ENCODE results near the gene PLCXD3.

The PLCXD3 gene

GRCh38 chr5:41279040-41279439 is 231.4 kb downstream of the PLCXD3 start:
- Histone ChIP-seq H3K36me3 (ENCODE audit: control insufficient read depth, insufficient read depth, low read length) (no peaks in the 10 kb centered on the region), H3K4me3 (ENCODE audit: insufficient read depth, low read depth, low read length) (no peak overlapping the region), H3K27ac (ENCODE audit: insufficient read depth, low read depth, low read length, poor library complexity, severe bottlenecking) (no peak overlapping the region), H3K4me1 (ENCODE audit: control insufficient read depth, insufficient read depth, low read length) (no peaks in the 10 kb centered on the region), H3K9me3 (ENCODE audit: control insufficient read depth, low read length) (no peaks in the 10 kb centered on the region), H3K27me3 (ENCODE audit: control insufficient read depth, insufficient read depth, low read length, poor library complexity, severe bottlenecking) (no peaks in the 10 kb centered on the region)
- 100% methylated on average over 1 of the region's 2 CpGs; no CpG with 5 or more reads in 1 of the 2 experiments for WGBS, 2 experiments

- no peaks in the 10 kb centered on the region for H3K36me3 ChIP-seq (ENCODE audit: control insufficient read depth, insufficient read depth, low read length)
- no peaks in the 10 kb centered on the region for H3K4me1 ChIP-seq (ENCODE audit: control insufficient read depth, insufficient read depth, low read length)
- H3K27me3 ChIP-seq (ENCODE audit: control insufficient read depth, insufficient read depth, low read length, poor library complexity, severe bottlenecking): no peaks in the 10 kb centered on the region
- no peak overlapping the region for H3K27ac ChIP-seq (ENCODE audit: insufficient read depth, low read depth, low read length, poor library complexity, severe bottlenecking)
- WGBS, 2 experiments: 91 to 97% methylated on average over 3 to 4 of the region's 4 CpGs
- no peak overlapping the region for H3K4me3 ChIP-seq (ENCODE audit: insufficient read depth, low read depth, low read length)
- no peaks in the 10 kb centered on the region for H3K9me3 ChIP-seq (ENCODE audit: control insufficient read depth, low read length)
These were observed 232.7 kb downstream of the PLCXD3 start for GRCh38 chr5:41277476-41278245.

- no peaks in the 10 kb centered on the region for H3K27me3 ChIP-seq (ENCODE audit: control insufficient read depth, insufficient read depth, low read length, poor library complexity, severe bottlenecking)
- H3K4me3 ChIP-seq (ENCODE audit: insufficient read depth, low read depth, low read length): no peak overlapping the region
- 89% methylated on average over 8 of the region's 8 CpGs for WGBS, 2 experiments
- no peaks in the 10 kb centered on the region for H3K36me3 ChIP-seq (ENCODE audit: control insufficient read depth, insufficient read depth, low read length)
- H3K27ac ChIP-seq (ENCODE audit: insufficient read depth, low read depth, low read length, poor library complexity, severe bottlenecking): no peak overlapping the region
- H3K4me1 ChIP-seq (ENCODE audit: control insufficient read depth, insufficient read depth, low read length): no peaks in the 10 kb centered on the region
- no peaks in the 10 kb centered on the region for H3K9me3 ChIP-seq (ENCODE audit: control insufficient read depth, low read length)
These were observed 234.4 kb downstream of the PLCXD3 start for GRCh38 chr5:41275813-41276512.

GRCh38 chr5:41270423-41271251 is 239.8 kb downstream of the PLCXD3 start:
- H3K27ac ChIP-seq (ENCODE audit: insufficient read depth, low read depth, low read length, poor library complexity, severe bottlenecking): no peak overlapping the region
- H3K9me3 ChIP-seq (ENCODE audit: control insufficient read depth, low read length): no peaks in the 10 kb centered on the region
- H3K4me1 ChIP-seq (ENCODE audit: control insufficient read depth, insufficient read depth, low read length): no peaks in the 10 kb centered on the region
- no peaks in the 10 kb centered on the region for H3K27me3 ChIP-seq (ENCODE audit: control insufficient read depth, insufficient read depth, low read length, poor library complexity, severe bottlenecking)
- 60 to 73% methylated on average over 2 of the region's 2 CpGs for WGBS, 2 experiments
- H3K4me3 ChIP-seq (ENCODE audit: insufficient read depth, low read depth, low read length): no peak overlapping the region
- H3K36me3 ChIP-seq (ENCODE audit: control insufficient read depth, insufficient read depth, low read length): no peaks in the 10 kb centered on the region

GRCh38 chr5:41268894-41269293 is 241.5 kb downstream of the PLCXD3 start:
- Histone ChIP-seq H3K9me3 (ENCODE audit: control insufficient read depth, low read length) (no peaks in the 10 kb centered on the region), H3K27me3 (ENCODE audit: control insufficient read depth, insufficient read depth, low read length, poor library complexity, severe bottlenecking) (no peaks in the 10 kb centered on the region), H3K4me3 (ENCODE audit: insufficient read depth, low read depth, low read length) (no peak overlapping the region), H3K36me3 (ENCODE audit: control insufficient read depth, insufficient read depth, low read length) (no peaks in the 10 kb centered on the region), H3K4me1 (ENCODE audit: control insufficient read depth, insufficient read depth, low read length) (no peaks in the 10 kb centered on the region), H3K27ac (ENCODE audit: insufficient read depth, low read depth, low read length, poor library complexity, severe bottlenecking) (no peak overlapping the region)
- WGBS, 2 experiments: 94 to 98% methylated on average over 1 of the region's 1 CpG

- Histone ChIP-seq H3K9me3 (ENCODE audit: control insufficient read depth, low read length) (no peaks in the 10 kb centered on the region), H3K27ac (ENCODE audit: insufficient read depth, low read depth, low read length, poor library complexity, severe bottlenecking) (no peak overlapping the region), H3K36me3 (ENCODE audit: control insufficient read depth, insufficient read depth, low read length) (no peaks in the 10 kb centered on the region), H3K4me1 (ENCODE audit: control insufficient read depth, insufficient read depth, low read length) (no peaks in the 10 kb centered on the region), H3K4me3 (ENCODE audit: insufficient read depth, low read depth, low read length) (no peak overlapping the region), H3K27me3 (ENCODE audit: control insufficient read depth, insufficient read depth, low read length, poor library complexity, severe bottlenecking) (no peaks in the 10 kb centered on the region)
- 94 to 95% methylated on average over 1 of the region's 2 CpGs for WGBS, 2 experiments
These were observed 244.0 kb downstream of the PLCXD3 start for GRCh38 chr5:41266377-41266776.

GRCh38 chr5:41264019-41264418 is 246.4 kb downstream of the PLCXD3 start:
- H3K9me3 ChIP-seq (ENCODE audit: control insufficient read depth, low read length): no peaks in the 10 kb centered on the region
- H3K4me1 ChIP-seq (ENCODE audit: control insufficient read depth, insufficient read depth, low read length): no peaks in the 10 kb centered on the region
- no peak overlapping the region for H3K27ac ChIP-seq (ENCODE audit: insufficient read depth, low read depth, low read length, poor library complexity, severe bottlenecking)
- no peaks in the 10 kb centered on the region for H3K27me3 ChIP-seq (ENCODE audit: control insufficient read depth, insufficient read depth, low read length, poor library complexity, severe bottlenecking)
- H3K4me3 ChIP-seq (ENCODE audit: insufficient read depth, low read depth, low read length): no peak overlapping the region
- 93 to 95% methylated on average over 3 of the region's 3 CpGs for WGBS, 2 experiments
- H3K36me3 ChIP-seq (ENCODE audit: control insufficient read depth, insufficient read depth, low read length): no peaks in the 10 kb centered on the region

- WGBS, 2 experiments: 86 to 91% methylated on average over 1 to 2 of the region's 2 CpGs
- no peaks in the 10 kb centered on the region for H3K4me1 ChIP-seq (ENCODE audit: control insufficient read depth, insufficient read depth, low read length)
- no peak overlapping the region for H3K4me3 ChIP-seq (ENCODE audit: insufficient read depth, low read depth, low read length)
- no peaks in the 10 kb centered on the region for H3K27me3 ChIP-seq (ENCODE audit: control insufficient read depth, insufficient read depth, low read length, poor library complexity, severe bottlenecking)
- no peak overlapping the region for H3K27ac ChIP-seq (ENCODE audit: insufficient read depth, low read depth, low read length, poor library complexity, severe bottlenecking)
- no peaks in the 10 kb centered on the region for H3K9me3 ChIP-seq (ENCODE audit: control insufficient read depth, low read length)
- no peaks in the 10 kb centered on the region for H3K36me3 ChIP-seq (ENCODE audit: control insufficient read depth, insufficient read depth, low read length)
These were observed 247.1 kb downstream of the PLCXD3 start for GRCh38 chr5:41263335-41263734.
